C4-2B (cell line): ENCODE data around the gene SYT11.
"Not testable (repeated sequence)": the region's sequence is repeated elsewhere in the genome, so short reads cannot be mapped to it uniquely, and the experiment has no call there.

ENCODE experiments used
- H3K27ac ChIP-seq: fragments of 450-650 bp; 2 replicates; pipeline ENCODE4 v1.5.1; 2017
- CTCF ChIP-seq: fragments of 450-650 bp; conservative IDR thresholded peaks from 2 replicates; pipeline ENCODE4 v1.5.1; 2017; ENCODE audit warnings: mild to moderate bottlenecking
- ZFX ChIP-seq: fragments of 450-650 bp; IDR thresholded peaks from 2 replicates; pipeline ENCODE4 v1.6.1; 2017

The SYT11 gene

GRCh38 chr1:155834296-155834926 lies 25.0 kb upstream of the SYT11 start:
- no peak overlapping the region for H3K27ac ChIP-seq
- no peak for TF ChIP-seq ZFX
- no peak for TF ChIP-seq CTCF

GRCh38 chr1:155834927-155835399 lies 24.4 kb upstream of the SYT11 start:
- not testable (repeated sequence) for H3K27ac ChIP-seq

GRCh38 chr1:155835548-155835947 lies 23.8 kb upstream of the SYT11 start:
- H3K27ac ChIP-seq, result no peak overlapping the region
- no peak for TF ChIP-seq ZFX
- no peak for TF ChIP-seq CTCF

DNA sequence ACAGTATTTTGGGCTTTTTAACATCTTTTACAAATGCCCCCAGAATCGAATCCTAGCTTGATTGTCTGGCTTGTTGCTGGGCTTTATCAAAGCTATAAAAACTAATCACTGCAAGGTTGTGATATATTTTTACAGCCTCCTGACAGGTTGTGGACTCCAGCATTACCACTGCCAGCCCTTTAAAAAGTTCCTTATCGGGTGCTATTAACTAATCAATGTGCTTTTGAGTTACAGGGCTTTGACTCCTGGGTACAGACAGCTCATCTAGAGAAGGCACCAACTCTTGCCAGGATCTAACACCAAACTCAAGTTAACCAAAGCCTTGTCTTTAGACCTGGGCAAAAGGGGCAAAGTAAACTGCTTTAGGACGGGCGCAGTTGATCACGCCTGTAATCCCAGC lies 19.0 kb upstream of the SYT11 start:
- TF ChIP-seq ZFX, result no peak
- TF ChIP-seq CTCF, result no peak
- no peak overlapping the region for H3K27ac ChIP-seq

DNA sequence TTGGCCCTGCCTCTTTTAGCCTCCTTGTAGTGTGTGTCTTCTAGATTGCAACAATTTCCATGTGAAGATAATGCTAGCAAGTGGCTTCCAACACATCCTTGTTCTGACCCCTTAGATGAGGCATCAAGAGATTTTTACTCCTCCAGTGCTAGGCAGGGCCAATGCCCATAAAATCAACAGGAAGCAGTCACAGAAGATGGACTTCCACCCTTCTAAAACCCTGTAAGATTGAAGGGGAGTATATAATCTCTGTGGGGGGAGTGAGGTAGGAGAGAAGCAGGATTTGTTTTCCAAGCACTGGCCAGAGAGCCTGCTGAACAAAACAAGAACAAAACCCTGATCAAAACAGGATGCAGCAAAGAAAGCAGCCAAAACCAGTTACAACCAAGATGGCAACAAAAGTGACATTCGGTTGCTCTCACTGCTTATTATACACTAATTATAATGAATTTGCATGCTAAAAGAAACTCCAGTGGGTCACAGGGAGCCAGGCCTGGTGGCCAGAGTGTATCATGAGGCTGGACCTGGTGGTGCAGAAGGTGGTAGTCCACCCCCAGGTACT lies 14.4 kb upstream of the SYT11 start:
- H3K27ac ChIP-seq, result no peak overlapping the region
- TF ChIP-seq ZFX, result no peak
- no peak for TF ChIP-seq CTCF

DNA sequence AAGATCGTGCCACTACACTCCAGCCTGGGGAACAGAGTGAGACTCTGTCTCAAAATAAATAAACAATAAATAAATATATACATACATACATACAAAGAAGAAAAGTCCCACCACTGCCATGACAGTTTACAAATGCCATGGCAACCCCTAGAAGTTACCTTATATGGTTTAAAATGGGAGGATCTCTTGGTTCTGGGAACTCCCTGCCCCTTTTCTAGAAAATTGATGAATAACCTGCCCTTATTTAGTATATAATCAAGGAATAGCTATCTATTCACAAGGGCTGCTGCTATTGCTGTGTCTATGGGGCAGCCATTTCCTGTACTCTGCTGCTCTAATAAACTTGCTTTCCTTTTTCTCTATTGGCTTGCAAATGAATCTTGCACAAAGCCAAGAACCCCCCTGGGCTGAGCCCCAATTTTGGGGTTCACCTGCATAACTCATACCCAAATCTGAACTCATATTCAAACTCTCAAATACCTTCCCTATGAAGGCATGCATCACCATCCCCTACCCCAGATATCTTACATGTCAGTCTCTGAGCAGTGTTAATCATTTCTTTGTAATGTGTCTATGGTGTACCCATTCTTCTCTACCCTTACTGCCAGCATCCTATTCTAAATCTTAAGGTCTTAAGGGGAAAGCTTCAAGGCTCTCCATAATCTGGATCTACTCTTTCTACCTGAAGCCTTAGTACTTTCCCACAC lies 11.4 kb upstream of the SYT11 start:
- TF ChIP-seq CTCF (no peak), ZFX (no peak)
- H3K27ac ChIP-seq, result no peak overlapping the region

DNA sequence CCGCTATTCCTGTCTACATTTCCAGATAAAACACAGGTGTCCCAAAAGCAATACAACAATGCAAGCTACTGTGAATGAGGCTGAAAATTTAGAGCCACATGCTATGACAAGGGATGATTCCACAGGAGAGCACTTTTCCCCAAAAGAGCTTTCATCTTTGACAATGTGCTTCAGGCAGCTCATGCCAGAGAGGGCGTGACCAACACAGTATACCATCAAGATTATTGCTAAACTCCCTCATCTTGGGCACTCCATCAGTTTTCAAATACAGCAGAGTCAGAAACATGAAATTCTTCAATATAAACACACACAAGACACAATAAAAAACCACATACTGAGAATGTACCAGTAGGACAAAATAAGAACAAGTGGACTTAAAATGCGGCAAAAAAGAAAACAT lies 9.0 kb upstream of the SYT11 start:
- no peak overlapping the region for H3K27ac ChIP-seq
- no peak for TF ChIP-seq CTCF
- TF ChIP-seq ZFX, result no peak
